HG02870 (cell line): ENCODE measurements around the gene CLIC2.

Source experiments
- ATAC-seq: cut with Tn5 transposase; IDR thresholded peaks from one replicate; pipeline ENCODE4 v1.9.1; 2021; ENCODE audit warnings: mild to moderate bottlenecking, moderate library complexity; ENCODE audit not compliant: unreplicated experiment

The CLIC2 gene

GRCh38 chrX:155263854-155264628, 70.4 kb downstream of the CLIC2 start, which contains the start of gene RAB39B:
RAB39B (minus strand) TSS chrX:155264491; CDS start chrX:155264288, 203 bp downstream.
- peak; percentile 81 for ATAC-seq

- peak; percentile 40 for ATAC-seq
Observed at GRCh38 chrX:155262970-155263754, 71.3 kb downstream of the CLIC2 start.

GRCh38 chrX:155259752-155260151, 74.7 kb downstream of the CLIC2 start:
- no peak for ATAC-seq

GRCh38 chrX:155251391-155251790, 83.0 kb downstream of the CLIC2 start:
- no peak for ATAC-seq

- no peak for ATAC-seq
Observed at GRCh38 chrX:155247497-155247896, 86.9 kb downstream of the CLIC2 start.

DNA sequence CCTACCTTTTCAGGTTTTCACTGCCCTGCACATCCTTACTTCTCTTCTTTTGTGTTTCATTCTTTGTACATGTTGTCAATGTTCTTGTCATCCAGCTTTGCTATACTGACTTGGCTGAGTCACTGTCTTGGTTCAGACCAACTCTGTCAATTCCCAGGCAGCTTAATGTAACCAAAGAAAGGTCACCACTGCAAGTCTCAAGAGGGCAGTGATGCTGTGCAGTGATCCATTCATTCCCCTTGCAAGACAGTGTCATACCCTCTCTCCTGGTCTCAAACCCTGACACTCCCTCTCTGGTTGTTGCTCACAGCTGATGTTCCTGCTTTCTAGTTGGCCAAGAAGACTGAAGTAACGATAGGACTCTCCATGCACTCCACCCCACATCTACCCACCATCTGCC, 87.7 kb downstream of the CLIC2 start:
- ATAC-seq, result no peak

- ATAC-seq, result no peak
Observed at GRCh38 chrX:155242300-155242699, 92.1 kb downstream of the CLIC2 start.

DNA sequence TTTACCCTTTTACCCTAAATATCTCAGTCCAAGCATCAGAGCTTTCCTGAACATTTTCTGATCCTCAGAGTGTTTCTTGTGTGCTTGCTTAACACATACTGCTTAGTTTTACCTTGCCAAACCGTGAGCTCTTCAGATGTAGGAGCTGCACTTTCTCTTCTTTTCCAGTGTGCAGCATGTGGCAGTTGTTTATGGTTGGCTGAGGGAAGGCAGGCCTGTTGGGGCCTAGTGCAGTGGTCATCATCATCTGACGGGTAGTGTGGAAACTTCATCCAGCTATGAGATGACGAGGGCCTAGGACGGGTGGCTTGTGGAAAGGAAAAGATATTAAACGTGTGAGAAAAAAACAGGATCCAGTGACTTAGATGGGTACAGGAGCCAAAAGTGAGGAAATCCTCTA, 96.7 kb downstream of the CLIC2 start:
- no peak for ATAC-seq

- no peak for ATAC-seq
Observed at GRCh38 chrX:155235891-155236290, 98.5 kb downstream of the CLIC2 start.

DNA sequence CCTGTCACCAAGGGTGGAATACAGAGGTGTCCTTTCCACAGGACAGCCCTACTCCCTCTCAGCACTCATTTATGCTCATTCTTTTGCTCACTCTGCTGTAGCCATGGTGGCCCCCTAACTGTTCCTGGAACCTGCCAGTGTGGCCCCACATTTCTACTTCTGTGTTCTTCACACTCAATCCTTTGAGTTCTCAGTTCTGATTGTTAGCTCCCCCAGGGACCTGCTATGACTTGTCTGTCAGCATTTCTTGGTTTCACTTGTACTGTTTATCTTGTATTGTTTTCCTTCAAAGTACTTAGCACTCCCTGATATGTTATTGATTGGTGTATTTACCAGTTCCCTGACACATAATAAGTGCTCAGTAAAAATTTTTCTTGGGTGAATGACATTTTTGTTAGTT, 103.3 kb downstream of the CLIC2 start:
- ATAC-seq, result peak; percentile 82
